Inferior parietal cortex (tissue), 1 donor: ENCODE data around the gene CCDC6.
"Not testable (repeated sequence)": the region's sequence is repeated elsewhere in the genome, so short reads cannot be mapped to it uniquely, and the experiment has no call there.

Experiments used
- DNase-seq: peaks from one replicate; pipeline ENCODE4 v3.0.0-alpha.2; 2016; ENCODE audit errors: extremely low spot score

CCDC6 gene

GRCh38 chr10:59905731-59906416, 482 bp downstream of the CCDC6 start:
- DNase-seq = no peak

- no peak for DNase-seq
Measured at GRCh38 chr10:59905066-59905730, 1.2 kb downstream of the CCDC6 start.

GRCh38 chr10:59904426-59905065, 1.8 kb downstream of the CCDC6 start:
- DNase-seq = no peak

GRCh38 chr10:59903871-59904270, 2.5 kb downstream of the CCDC6 start:
- DNase-seq = no peak

GRCh38 chr10:59902016-59902415, 4.3 kb downstream of the CCDC6 start:
- DNase-seq = no peak

GRCh38 chr10:59901470-59901869, 4.9 kb downstream of the CCDC6 start:
- DNase-seq = no peak

GRCh38 chr10:59900048-59900727, 6.2 kb downstream of the CCDC6 start:
- DNase-seq = no peak

GRCh38 chr10:59898125-59898835, 8.1 kb downstream of the CCDC6 start:
- no peak for DNase-seq

- no peak for DNase-seq
Measured at GRCh38 chr10:59896191-59896590, 10.2 kb downstream of the CCDC6 start.

GRCh38 chr10:59895629-59896116, 10.7 kb downstream of the CCDC6 start:
- DNase-seq = no peak

- no peak for DNase-seq
Measured at GRCh38 chr10:59894114-59894513, 12.2 kb downstream of the CCDC6 start.

- no peak for DNase-seq
Measured at GRCh38 chr10:59892697-59893096, 13.7 kb downstream of the CCDC6 start.

- no peak for DNase-seq
Measured at GRCh38 chr10:59891936-59892335, 14.4 kb downstream of the CCDC6 start.

GRCh38 chr10:59891349-59891748, 15.0 kb downstream of the CCDC6 start:
- DNase-seq = no peak

GRCh38 chr10:59888781-59889435, 17.4 kb downstream of the CCDC6 start:
- no peak for DNase-seq

GRCh38 chr10:59887972-59888640, 18.2 kb downstream of the CCDC6 start:
- DNase-seq = no peak

- no peak for DNase-seq
Measured at GRCh38 chr10:59887006-59887405, 19.4 kb downstream of the CCDC6 start.

- DNase-seq = no peak
Measured at GRCh38 chr10:59885430-59886134, 20.8 kb downstream of the CCDC6 start.

GRCh38 chr10:59884893-59885292, 21.5 kb downstream of the CCDC6 start:
- not testable (repeated sequence) for DNase-seq

- no peak for DNase-seq
Measured at GRCh38 chr10:59881640-59882039, 24.7 kb downstream of the CCDC6 start.
